OCI-LY7 (cell line): ENCODE results near the gene COMMD1. TPM values are rescaled to one million over a fixed set of nuclear protein-coding genes. Genes with fewer than 3 reads are reported as not detected.

ENCODE experiments used
- BruUV-seq: library from RNA; stranded (reverse); fragments of 400-500 nt; replicated peaks from 2 replicates; lab custom pipeline; 2021; lab: Mats Ljungman, UMichigan
- CTCF ChIA-PET: fragments of 300-600 bp; sonication (Branson Sonifier 250); formaldehyde crosslinking; loops from one replicate; lab custom pipeline; 2022; ENCODE audit warnings: antibody characterized with exemption; ENCODE audit not compliant: unreplicated experiment; lab: Charles Lee
- POLR2A ChIA-PET: fragments of 300-600 bp; sonication (Branson Sonifier 250); formaldehyde crosslinking; loops from one replicate; lab custom pipeline; 2022; ENCODE audit warnings: antibody characterized with exemption; lab: Charles Lee
- DNase-seq: peaks from one replicate; pipeline ENCODE4 v3.0.0-alpha.2; 2015; ENCODE audit warnings: low spot score
- H2AFZ ChIP-seq: fragments of 200-600 bp; sonication (generic), shearing (Covaris generic); 2 replicates; pipeline ENCODE4 v1.6.1; 2014; ENCODE audit warnings: mild to moderate bottlenecking, antibody characterized with exemption, low read length, moderate library complexity
- H3K27ac ChIP-seq: fragments of 200-600 bp; sonication (generic); 2 replicates; pipeline ENCODE4 v1.5.1; 2014; ENCODE audit warnings: mixed run types, low read depth, mild to moderate bottlenecking, moderate library complexity, low read length, inconsistent platforms; ENCODE audit not compliant: poor library complexity, severe bottlenecking
- H3K36me3 ChIP-seq: fragments of 200-600 bp; sonication (generic); 2 replicates; pipeline ENCODE4 v1.6.1; 2014; ENCODE audit warnings: mild to moderate bottlenecking, antibody characterized with exemption, low read length, moderate library complexity, mixed read lengths; ENCODE audit not compliant: insufficient read depth
- H3K4me1 ChIP-seq: fragments of 200-600 bp; sonication (generic); 2 replicates; pipeline ENCODE4 v1.5.1; 2014; ENCODE audit warnings: mild to moderate bottlenecking, low read length; ENCODE audit not compliant: insufficient read depth, poor library complexity, severe bottlenecking
- H3K4me2 ChIP-seq: fragments of 200-600 bp; sonication (generic); 2 replicates; pipeline ENCODE4 v1.6.1; 2014; ENCODE audit warnings: mild to moderate bottlenecking, low read length
- H3K4me3 ChIP-seq: fragments of 200-600 bp; sonication (generic); 2 replicates; pipeline ENCODE4 v1.5.1; 2014; ENCODE audit warnings: mild to moderate bottlenecking, low read depth, low read length; ENCODE audit not compliant: poor library complexity, severe bottlenecking
- H3K79me2 ChIP-seq: fragments of 200-600 bp; sonication (generic); 2 replicates; pipeline ENCODE4 v1.6.1; 2016; ENCODE audit warnings: low read depth, mild to moderate bottlenecking, low read length, moderate library complexity, mixed read lengths; ENCODE audit not compliant: insufficient read depth
- H3K9me2 ChIP-seq: fragments of 200-600 bp; sonication (generic); 2 replicates; pipeline ENCODE4 v1.6.1; 2016; ENCODE audit warnings: mild to moderate bottlenecking, low read length, mixed read lengths; ENCODE audit not compliant: insufficient read depth
- H3K9me3 ChIP-seq: fragments of 200-600 bp; sonication (generic); 2 replicates; pipeline ENCODE4 v1.6.1; 2014; ENCODE audit warnings: mild to moderate bottlenecking, mixed run types, low read length, mixed read lengths
- H4K20me1 ChIP-seq: fragments of 200-600 bp; sonication (generic); 2 replicates; pipeline ENCODE4 v1.6.1; 2014; ENCODE audit warnings: mild to moderate bottlenecking, antibody characterized with exemption, low read length, moderate library complexity, mixed read lengths; ENCODE audit not compliant: insufficient read depth
- CTCF ChIP-seq: fragments of 200-600 bp; sonication (generic); conservative IDR thresholded peaks from 2 replicates; pipeline ENCODE4 v1.5.1; 2014; ENCODE audit warnings: mild to moderate bottlenecking, antibody characterized with exemption, low read length, moderate library complexity, mixed read lengths
- EZH2phosphoT487 ChIP-seq: fragments of 200-600 bp; sonication (generic); IDR thresholded peaks from 2 replicates; pipeline ENCODE4 v1.6.1; 2018; ENCODE audit warnings: low read depth, borderline replicate concordance, mild to moderate bottlenecking, mixed run types, antibody characterized with exemption, low read length, moderate library complexity, mixed read lengths
- intact Hi-C: fragments of 100-400 bp; cut with micrococcal nuclease; formaldehyde crosslinking; loops from one replicate; pipeline ENCODE4 v1.10.0; 2022; ENCODE audit not compliant: unreplicated experiment
- small RNA-seq: library from RNA; depleted of rRNA; stranded (forward); fragments of <200 nt; gene quantifications from one replicate; pipeline ENCODE3, GENCODE V24; 2014
- total RNA-seq, 2 experiments: library from RNA; depleted of rRNA in 1 of 2; stranded (reverse); fragments of >200 nt in 1 of 2; shearing (Covaris generic) in 1 of 2; gene quantifications; 2 replicates each; pipeline ENCODE4 v1.2.3, GENCODE V29; 2014 to 2022

The COMMD1 gene
- total RNA-seq, 2 experiments from 2014 or later, result 22.0 to 22.1 TPM

GRCh38 chr2:62184512-62185230 lies 279.2 kb downstream of the COMMD1 start:
- Histone ChIP-seq H3K9me2 (no peaks in the 10 kb centered on the region), H2AFZ (no peak overlapping the region; the same call in 1 of the 2 replicates), H3K79me2 (peaks cover 6% of the 10 kb centered on the region; the same call in 1 of the 2 replicates), H3K4me1 (peaks cover 64% of the 10 kb centered on the region), H3K9me3 (peaks cover 3% of the 10 kb centered on the region; the same call in 1 of the 2 replicates), H3K4me3 (no peak overlapping the region), H3K27ac (peak overlapping the region; percentile 11), H4K20me1 (no peaks in the 10 kb centered on the region), H3K4me2 (no peak overlapping the region), H3K36me3 (no peaks in the 10 kb centered on the region; the same call in 1 of the 2 replicates)
- no TSS peak for BruUV-seq
- intact Hi-C loops, result loop anchor here (5.0 kb wide), 1 partner anchor 147 kb away; no protein-coding TSS in a partner anchor
- POLR2A ChIA-PET, result interaction anchor here (0.6 to 1.1 kb wide), 4 partner anchors 16 to 55 kb away, joined by 3 to 6 read pairs (median 4); no protein-coding TSS in a partner anchor
- DNase-seq, result no peak
- CTCF ChIA-PET, result no interaction called here
- TF ChIP-seq EZH2phosphoT487, result no peak
- no peak for TF ChIP-seq CTCF

Small RNA genes within 50 kb of the gene (small RNA-seq; reads per million reads assigned to genes)
- gene RF00019, result not detected

Other genes with a start within 250 kb of the COMMD1 start
- 1.8 and 3.5 TPM in 2 replicates for gene FAM161A, start 51.6 kb upstream of the COMMD1 start, total RNA-seq (2014; rRNA removed; shearing (Covaris generic))
- gene FAM161A, start 51.6 kb upstream of the COMMD1 start, total RNA-seq (2022), result 4.6 and 6.3 TPM in 2 replicates
- gene CCT4, start 17.0 kb upstream of the COMMD1 start, total RNA-seq (2014; rRNA removed; shearing (Covaris generic)), result 144 and 196 TPM in 2 replicates
- 192 and 232 TPM in 2 replicates for gene CCT4, start 17.0 kb upstream of the COMMD1 start, total RNA-seq (2022)